HUDEP-2 (cell line): ENCODE measurements around the gene CREB3L2.
"Not testable (repeated sequence)": the region's sequence is repeated elsewhere in the genome, so short reads cannot be mapped to it uniquely, and the experiment has no call there.

Experiments
- DNase-seq, 76 experiments: peaks; one replicate each; lab custom pipeline; 2025; ENCODE audit not compliant: unreplicated experiment in 76 of 76; lab: John Stamatoyannopoulos, UW

The CREB3L2 gene

DNA sequence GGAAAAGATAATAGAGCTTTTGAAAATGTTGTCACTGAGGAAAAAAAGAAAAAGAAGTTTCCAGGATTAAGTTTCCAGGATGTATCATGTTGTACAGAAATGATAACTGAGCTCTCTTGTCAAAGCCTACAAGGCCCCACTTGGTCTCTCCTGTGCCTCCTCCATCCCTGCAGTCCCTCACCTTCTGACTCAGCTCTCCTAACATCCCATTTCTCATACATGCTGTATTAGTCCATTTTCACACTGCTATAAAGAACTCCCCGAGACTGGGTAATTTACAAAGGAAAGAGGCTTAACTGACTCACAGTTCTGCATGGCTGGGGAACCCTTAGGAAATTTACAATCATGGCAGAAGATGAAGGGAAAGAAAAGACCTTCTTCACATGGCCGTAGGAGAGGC lies 151.3 kb downstream of the CREB3L2 start:
- no peak for DNase-seq

DNA sequence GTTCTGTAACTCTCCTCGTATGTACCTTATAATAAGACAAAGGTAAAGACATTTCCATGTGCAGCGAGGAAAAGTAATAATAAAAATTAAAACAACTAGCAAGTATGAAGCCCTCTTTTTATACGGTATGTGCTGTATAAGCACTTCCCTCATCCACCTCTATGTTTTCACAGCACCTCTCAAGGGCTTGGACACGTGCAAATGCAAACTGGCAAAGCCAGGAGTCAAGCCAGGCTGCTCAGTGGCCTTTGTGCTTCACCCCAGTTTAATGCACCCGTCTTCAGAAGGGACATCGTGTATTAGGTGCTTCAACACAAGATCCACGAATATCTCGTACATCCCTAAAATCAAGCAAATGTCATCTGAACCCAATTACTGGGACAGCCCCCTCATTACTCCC lies 153.8 kb downstream of the CREB3L2 start:
- DNase-seq: no peak

DNA sequence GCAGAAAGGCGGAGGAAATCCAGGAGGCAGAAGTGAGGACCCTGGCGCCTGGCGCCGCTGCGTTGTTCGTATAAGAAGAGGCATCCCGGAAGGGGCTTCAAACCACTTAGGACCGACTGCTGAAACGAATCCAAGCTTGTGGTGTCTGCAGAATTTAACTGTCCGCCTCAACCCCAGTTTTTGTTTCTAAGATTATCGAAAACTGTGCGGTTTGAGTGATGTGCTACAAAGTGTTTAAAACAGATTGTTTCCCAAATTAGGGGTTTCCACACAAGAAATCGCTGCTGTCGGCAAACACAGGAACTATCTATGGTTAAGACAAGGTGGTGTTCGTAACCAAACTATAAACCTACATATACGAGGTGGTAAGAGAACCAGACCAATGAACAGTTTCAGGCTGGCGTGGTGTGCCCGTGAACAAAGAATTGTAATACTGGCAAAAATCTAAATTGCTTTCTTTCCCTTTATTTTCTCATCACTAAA lies 154.3 kb downstream of the CREB3L2 start:
- DNase-seq: no peak

GRCh38 chr7:137846827-137847567 lies 154.9 kb downstream of the CREB3L2 start, which contains the start of gene DGKI:
TSS of gene DGKI (minus strand) at chr7:137846974.
- no peak for DNase-seq

- no peak for DNase-seq
These were observed 155.4 kb downstream of the CREB3L2 start for GRCh38 chr7:137846549-137846826.

DNA sequence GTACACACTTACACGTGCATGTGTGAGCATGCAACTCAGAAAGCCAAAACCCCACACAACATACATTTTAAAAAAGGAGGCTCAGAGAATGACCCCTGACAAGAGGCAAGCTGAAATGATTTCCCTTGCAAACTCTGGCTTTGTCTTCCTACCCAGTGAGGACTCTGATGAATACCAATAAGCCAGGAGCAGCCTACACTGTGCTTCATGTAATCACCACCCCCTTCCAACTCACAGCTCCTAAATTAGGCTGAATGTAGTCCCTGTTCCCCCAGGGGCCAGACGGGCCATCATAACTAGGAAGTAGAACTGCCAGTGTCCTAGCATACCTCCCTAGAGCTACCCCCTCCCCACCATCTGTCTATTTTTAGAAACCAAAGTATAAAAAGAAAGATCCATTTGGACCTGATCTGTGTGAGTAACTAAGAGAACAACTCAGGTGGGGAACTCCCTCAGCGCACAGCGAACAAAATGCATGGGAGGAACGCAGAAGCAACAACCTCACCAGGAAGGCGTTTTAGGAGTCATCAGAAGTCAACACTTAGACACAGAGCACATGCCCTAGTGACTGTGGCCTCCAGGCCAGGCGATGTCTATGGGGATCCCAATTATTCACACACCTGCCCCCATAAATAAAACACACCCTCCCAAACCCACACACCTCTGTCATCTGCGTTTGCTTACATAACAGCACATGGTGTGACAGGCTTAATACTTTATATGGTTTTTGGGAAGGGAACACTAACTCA lies 157.0 kb downstream of the CREB3L2 start:
- DNase-seq: no peak

DNA sequence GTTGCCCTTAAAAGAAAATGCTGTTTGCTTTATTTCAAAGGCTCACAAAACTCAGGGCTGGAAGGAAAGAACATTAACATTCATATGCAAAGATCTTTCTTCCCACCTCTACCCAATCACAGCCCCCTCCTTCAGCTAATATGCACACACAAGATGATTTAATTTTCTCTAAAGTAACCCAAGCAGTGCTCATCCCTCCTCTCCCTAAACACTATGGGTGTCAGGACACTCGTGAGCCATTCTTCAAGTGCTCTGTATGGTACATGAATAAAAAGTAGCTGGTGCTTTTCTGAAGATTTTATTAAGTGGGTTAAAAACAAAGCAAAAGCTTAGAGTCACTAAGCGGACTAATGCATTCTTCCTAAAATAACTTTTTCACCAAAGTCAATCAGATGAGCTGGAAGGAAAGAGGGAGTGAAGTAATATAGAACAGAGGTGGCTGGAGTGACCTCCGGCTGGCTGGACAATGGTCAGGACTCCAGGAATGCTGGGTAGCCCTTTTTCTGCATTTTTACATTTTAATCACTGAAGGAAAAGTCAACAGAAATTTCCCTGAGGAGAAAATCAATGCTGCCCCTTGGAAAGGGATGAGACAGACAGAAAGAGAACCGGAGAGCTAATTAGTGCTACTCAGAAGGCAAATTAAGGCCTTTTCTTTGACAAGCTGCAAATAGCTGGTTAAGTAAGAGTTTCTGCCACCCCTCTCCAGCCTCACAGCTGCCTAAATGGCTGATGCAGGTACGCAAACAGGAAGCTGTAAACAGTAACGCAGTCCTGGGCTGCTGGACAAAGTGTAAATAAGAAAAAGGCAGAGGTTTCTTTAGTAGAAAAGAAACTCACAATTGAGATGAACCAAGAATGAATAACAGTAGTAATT lies 161.7 kb downstream of the CREB3L2 start:
- no peak for DNase-seq

- DNase-seq: no peak
These were observed 163.1 kb downstream of the CREB3L2 start for GRCh38 chr7:137838706-137839315.

DNA sequence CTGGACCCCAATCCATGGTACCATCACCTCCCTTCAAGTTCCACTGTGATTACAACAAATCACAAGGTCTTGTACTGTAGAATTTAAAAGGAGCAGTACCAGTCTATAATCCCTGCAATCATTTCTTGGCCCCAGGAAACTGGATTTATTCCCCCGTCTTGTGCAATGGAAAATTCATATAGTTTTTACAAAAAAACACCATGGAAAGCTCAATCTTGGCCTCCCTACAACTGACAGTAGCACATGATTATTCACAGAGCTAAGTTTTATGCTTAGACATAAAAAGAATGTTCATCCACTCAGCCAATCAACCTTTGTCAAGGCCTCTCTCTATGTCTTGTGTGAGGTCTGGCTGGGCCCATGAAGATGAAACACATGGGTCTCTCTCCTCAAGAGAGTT lies 165.3 kb downstream of the CREB3L2 start:
- no peak for DNase-seq

- no peak for DNase-seq
These were observed 165.8 kb downstream of the CREB3L2 start for GRCh38 chr7:137836113-137836509.

- no peak for DNase-seq
These were observed 166.3 kb downstream of the CREB3L2 start for GRCh38 chr7:137835486-137836112.

- DNase-seq: no peak
These were observed 167.3 kb downstream of the CREB3L2 start for GRCh38 chr7:137834552-137834951.

DNA sequence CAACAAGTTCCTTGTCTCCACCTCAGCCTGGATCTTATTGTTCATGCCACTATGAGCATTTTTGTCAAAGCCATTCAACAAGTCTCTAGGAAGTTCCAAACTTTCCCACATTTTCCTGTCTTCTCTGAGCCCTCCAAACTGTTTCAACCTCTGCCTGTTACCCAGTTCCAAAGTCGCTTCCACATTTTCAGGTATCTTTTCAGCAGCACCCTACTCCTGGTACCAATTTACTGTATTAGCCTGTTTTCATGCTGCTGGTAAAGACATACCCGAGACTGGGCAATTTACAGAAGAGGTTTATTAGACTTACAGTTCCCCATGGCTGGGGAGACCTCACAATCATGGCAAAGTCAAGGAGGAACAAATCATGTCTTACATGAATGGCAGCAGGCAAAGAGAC lies 168.9 kb downstream of the CREB3L2 start:
- DNase-seq: not testable (repeated sequence)

DNA sequence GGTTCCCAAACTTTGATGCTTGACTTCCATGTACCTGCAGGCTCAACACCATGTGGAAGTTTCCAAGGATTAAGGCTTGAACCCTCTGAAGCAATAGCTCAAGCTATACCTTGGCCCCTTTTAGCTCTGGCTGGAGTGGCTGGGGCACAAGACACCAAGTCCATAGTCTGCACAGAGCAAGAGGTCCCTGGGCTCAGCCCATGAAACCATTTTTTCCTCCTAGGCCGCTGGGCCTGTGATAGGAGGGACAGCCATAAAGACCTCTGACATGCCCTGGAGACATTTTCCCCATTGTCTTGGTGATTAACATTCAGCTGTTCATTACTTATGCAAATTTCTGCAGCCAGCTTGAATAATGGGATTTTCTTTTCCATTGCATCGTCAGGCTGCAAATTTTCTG lies 169.5 kb downstream of the CREB3L2 start:
- DNase-seq: no peak

DNA sequence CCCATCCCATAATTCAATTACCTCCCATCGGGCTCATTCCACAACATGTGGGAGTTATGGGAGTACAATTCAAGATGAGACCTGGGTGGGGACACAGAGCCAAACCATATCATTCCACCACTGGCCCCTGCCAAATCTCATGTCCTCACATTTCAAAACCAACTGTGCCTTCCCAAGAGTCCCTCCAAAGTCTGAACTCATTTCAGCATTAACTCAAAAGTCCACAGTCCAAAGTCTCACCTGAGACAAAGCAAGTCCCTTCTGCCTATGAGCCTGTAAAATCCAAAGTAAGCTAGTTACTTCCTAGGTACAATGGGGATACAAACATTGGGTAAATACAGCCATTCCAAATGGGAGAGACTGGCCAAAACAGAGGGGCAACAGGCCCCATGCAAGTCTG lies 170.3 kb downstream of the CREB3L2 start:
- DNase-seq: not testable (repeated sequence)

DNA sequence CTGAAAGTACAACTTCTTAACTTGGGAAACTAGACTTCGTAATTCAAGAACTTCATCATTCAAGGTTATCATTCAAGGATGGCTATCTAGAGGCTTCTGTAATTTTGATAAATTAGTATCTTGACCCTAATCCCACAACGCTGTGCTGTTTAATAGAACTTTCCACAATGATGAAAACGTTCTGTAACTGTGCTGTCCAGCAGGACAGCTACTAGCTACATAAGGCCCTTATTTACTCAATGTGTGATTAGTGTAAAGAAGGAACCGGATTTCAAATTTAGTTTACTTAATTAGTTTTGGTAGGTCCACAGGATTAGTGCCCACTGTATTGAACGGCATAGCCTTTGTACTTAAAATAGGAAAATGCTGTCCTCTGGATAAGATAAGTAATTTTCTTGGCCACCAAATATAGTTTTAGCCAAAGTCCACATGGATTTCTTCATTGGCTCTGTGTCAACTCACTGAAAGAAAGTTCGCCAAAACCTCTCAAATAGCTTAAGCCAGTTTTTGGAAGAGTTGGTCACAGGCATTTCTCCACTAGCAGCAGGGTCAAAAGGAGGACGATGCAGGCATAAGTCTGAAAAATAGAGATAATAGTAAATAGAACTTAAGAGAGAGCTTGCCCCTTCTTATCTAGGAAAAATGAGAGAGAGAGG lies 172.4 kb downstream of the CREB3L2 start:
- DNase-seq: no peak

- DNase-seq: no peak
These were observed 173.4 kb downstream of the CREB3L2 start for GRCh38 chr7:137828456-137828855.

GRCh38 chr7:137825489-137825888 lies 176.4 kb downstream of the CREB3L2 start:
- no peak for DNase-seq
